GM12878 (cell line): ENCODE measurements around the gene UQCRC1. TPM values are rescaled to one million over a fixed set of nuclear protein-coding genes. Genes with fewer than 3 reads are reported as not detected.

ENCODE experiments used
- ATAC-seq: fragments of 200-7000 bp; cut with Tn5 transposase; 3 replicates; pipeline ENCODE4 v1.9.1; 2020; ENCODE audit warnings: mild to moderate bottlenecking, moderate library complexity
- BruUV-seq: library from RNA; stranded (reverse); fragments of 400-500 nt; replicated peaks from 2 replicates; lab custom pipeline; 2021; lab: Mats Ljungman, UMichigan
- CTCF ChIA-PET: fragments of 300-600 bp; sonication (Branson Sonifier 250); formaldehyde crosslinking; extraction: SDS; loops from one replicate; lab custom pipeline; 2021; ENCODE audit warnings: inconsistent platforms; lab: Yijun Ruan, JAX
- POLR2A ChIA-PET: fragments of 350-600 bp; formaldehyde crosslinking; extraction: SDS; loops from one replicate; lab custom pipeline; 2021; ENCODE audit warnings: inconsistent platforms; lab: Charles Lee
- RAD21 ChIA-PET: fragments of 300-600 bp; sonication (Branson Sonifier 250); formaldehyde crosslinking; loops from one replicate; lab custom pipeline; 2023; ENCODE audit warnings: antibody characterized with exemption; ENCODE audit not compliant: unreplicated experiment; lab: Charles Lee
- SMC1A ChIA-PET: fragments of 300-600 bp; sonication (Branson Sonifier 250); formaldehyde crosslinking; loops from one replicate; lab custom pipeline; 2023; ENCODE audit not compliant: unreplicated experiment, uncharacterized antibody; lab: Charles Lee
- DNase-seq: peaks from one replicate; pipeline ENCODE4 v3.0.0-alpha.2; 2011; ENCODE audit warnings: low read depth, low spot score
- FAIRE-seq: peaks from 3 replicates; lab custom pipeline; 2011; peaks lifted over from hg19 to GRCh38; lab: Jason Lieb, UNC
- H2AFZ ChIP-seq: 2 replicates; pipeline ENCODE4 v1.6.0; 2011; ENCODE audit warnings: low read depth, low read length, control low read depth; ENCODE audit not compliant: control insufficient read depth
- H3K27ac ChIP-seq: 2 replicates; pipeline ENCODE4 v1.5.1; 2011; ENCODE audit warnings: control low read depth; ENCODE audit not compliant: control insufficient read depth, insufficient read depth
- H3K27me3 ChIP-seq, 2 experiments: replicated peaks in 1 of 2; 2 replicates each; pipeline versions ENCODE4 v1.6.0 to v1.6.1; 2011; ENCODE audit warnings: low read length in 1 of 2; ENCODE audit not compliant: control insufficient read depth in 2 of 2, insufficient read depth in 2 of 2
- H3K36me3 ChIP-seq, 2 experiments: 2 replicates each; pipeline ENCODE4 v1.5.1; 2011; ENCODE audit warnings: low read length in 1 of 2; ENCODE audit not compliant: control insufficient read depth in 2 of 2, insufficient read depth in 2 of 2
- H3K4me1 ChIP-seq: 2 replicates; pipeline ENCODE4 v1.6.1; 2011; ENCODE audit warnings: mild to moderate bottlenecking, low read length, moderate library complexity, mixed read lengths; ENCODE audit not compliant: control insufficient read depth, insufficient read depth
- H3K4me2 ChIP-seq: 2 replicates; pipeline ENCODE4 v1.6.0; 2011; ENCODE audit warnings: control low read depth; ENCODE audit not compliant: control insufficient read depth, insufficient read depth
- H3K4me3 ChIP-seq: fragments of 200-600 bp; sonication (generic); 2 replicates; pipeline ENCODE4 v1.5.1; 2016
- H3K79me2 ChIP-seq: 2 replicates; pipeline ENCODE4 v1.6.0; 2011; ENCODE audit warnings: low read length; ENCODE audit not compliant: control insufficient read depth, insufficient read depth
- H3K9ac ChIP-seq: 2 replicates; pipeline ENCODE4 v1.8.0; 2011; ENCODE audit warnings: low read length, control low read depth, mixed read lengths; ENCODE audit not compliant: control insufficient read depth, insufficient read depth
- H3K9me3 ChIP-seq: replicated peaks from 3 replicates; pipeline ENCODE4 v1.5.1; 2011; ENCODE audit warnings: mild to moderate bottlenecking, low read length; ENCODE audit not compliant: control insufficient read depth, insufficient read depth
- H4K20me1 ChIP-seq: 2 replicates; pipeline ENCODE4 v1.6.0; 2011; ENCODE audit not compliant: control insufficient read depth, insufficient read depth
- ASH2L ChIP-seq: fragments of 300-600, 200-600 bp; sonication (generic); IDR thresholded peaks from 2 replicates; pipeline ENCODE4 v1.6.1; 2017; ENCODE audit warnings: low read depth, mild to moderate bottlenecking, borderline replicate concordance
- ATF7 ChIP-seq: fragments of 450-650 bp; IDR thresholded peaks from 2 replicates; pipeline ENCODE4 v1.6.1; 2016; ENCODE audit warnings: low read depth, mild to moderate bottlenecking
- BHLHE40 ChIP-seq, 2 experiments: fragments of 450-650 bp in 1 of 2; IDR thresholded peaks; 2 replicates each; pipeline ENCODE4 v1.6.1; 2011 to 2017; ENCODE audit warnings: low read depth in 2 of 2, borderline replicate concordance in 1 of 2, improper control_type of control experiment in 1 of 2, low read length in 1 of 2, mild to moderate bottlenecking in 1 of 2
- CHD1 ChIP-seq: IDR thresholded peaks from 2 replicates; pipeline ENCODE4 v1.6.1; 2012; ENCODE audit warnings: low read depth, low read length, improper control_type of control experiment
- EED ChIP-seq: sonication (generic); IDR thresholded peaks from 2 replicates; pipeline ENCODE4 v1.6.1; 2016; ENCODE audit warnings: antibody characterized with exemption, low read depth
- GATAD2B ChIP-seq: fragments of 450-650 bp; conservative IDR thresholded peaks from 2 replicates; pipeline ENCODE4 v1.6.1; 2017; ENCODE audit warnings: low read depth, mild to moderate bottlenecking, moderate library complexity
- HDAC2 ChIP-seq: fragments of 200-600 bp; sonication (generic); IDR thresholded peaks from 2 replicates; pipeline ENCODE4 v1.6.1; 2017
- HDGF ChIP-seq: fragments of 450-650 bp; IDR thresholded peaks from 2 replicates; pipeline ENCODE4 v1.6.1; 2016; ENCODE audit warnings: antibody characterized with exemption
- IKZF1 ChIP-seq: fragments of 450-650 bp; conservative IDR thresholded peaks from 2 replicates; pipeline ENCODE4 v1.6.1; 2017; ENCODE audit warnings: antibody characterized with exemption, mild to moderate bottlenecking
- IKZF2 ChIP-seq, 2 experiments: fragments of 450-650 bp; IDR thresholded peaks; 2 replicates each; pipeline ENCODE4 v1.6.1; 2017; ENCODE audit warnings: mild to moderate bottlenecking in 2 of 2, moderate library complexity in 2 of 2
- JUND ChIP-seq: IDR thresholded peaks from 2 replicates; pipeline ENCODE4 v1.6.1; 2012; ENCODE audit warnings: low read depth, mild to moderate bottlenecking, low read length, improper control_type of control experiment, moderate library complexity
- MTA2 ChIP-seq: fragments of 450-650 bp; IDR thresholded peaks from 2 replicates; pipeline ENCODE4 v1.6.1; 2016; ENCODE audit warnings: low read depth, mild to moderate bottlenecking, moderate library complexity
- MXI1 ChIP-seq: fragments of 150-350 bp; IDR thresholded peaks from 2 replicates; pipeline ENCODE4 v1.6.1; 2011; ENCODE audit warnings: low read depth, mild to moderate bottlenecking, inconsistent platforms, low read length, improper control_type of control experiment
- NFYA ChIP-seq: IDR thresholded peaks from 2 replicates; pipeline ENCODE4 v1.6.1; 2011; ENCODE audit warnings: low read depth, mild to moderate bottlenecking, low read length, improper control_type of control experiment, borderline replicate concordance
- NR2C1 ChIP-seq: fragments of 450-650 bp; IDR thresholded peaks from 2 replicates; pipeline ENCODE4 v1.6.1; 2017; ENCODE audit warnings: antibody characterized with exemption, mild to moderate bottlenecking, moderate library complexity
- PAX5 ChIP-seq: IDR thresholded peaks from 2 replicates; pipeline ENCODE4 v1.6.1; 2011; ENCODE audit warnings: low read depth, low read length, borderline replicate concordance
- PAX8 ChIP-seq: fragments of 450-650 bp; IDR thresholded peaks from 2 replicates; pipeline ENCODE4 v1.6.1; 2017; ENCODE audit warnings: mild to moderate bottlenecking, moderate library complexity
- SIX5 ChIP-seq: IDR thresholded peaks from 2 replicates; pipeline ENCODE4 v1.6.1; 2011; ENCODE audit warnings: mild to moderate bottlenecking, low read depth, low read length, moderate library complexity; ENCODE audit not compliant: severe bottlenecking
- SREBF2 ChIP-seq: IDR thresholded peaks from 2 replicates; pipeline ENCODE4 v1.6.1; 2012; ENCODE audit warnings: mild to moderate bottlenecking, low read length
- ZNF207 ChIP-seq: fragments of 450-650 bp; IDR thresholded peaks from 2 replicates; pipeline ENCODE4 v1.6.1; 2014; ENCODE audit warnings: antibody characterized with exemption, mild to moderate bottlenecking, borderline replicate concordance
- ZSCAN29 ChIP-seq: fragments of 450-650 bp; IDR thresholded peaks from 2 replicates; pipeline ENCODE4 v1.6.1; 2017; ENCODE audit warnings: mild to moderate bottlenecking, moderate library complexity
- WGBS: methylation state at CpG from one replicate; pipeline ENCODE4 v1.1.6; 2016; ENCODE audit warnings: low lambda C conversion rate; ENCODE audit not compliant: insufficient replicate concordance, insufficient coverage; ENCODE audit errors: missing lambda C conversion rate; 5-methylcytosine and 5-hydroxymethylcytosine counted together
- in situ Hi-C: fragments of 300-500 bp; cut with MboI; formaldehyde crosslinking; loops from 9 replicates; pipeline ENCODE4 v1.14.3; 2018; ENCODE audit warnings: mixed read lengths
- intact Hi-C: fragments of 100-400 bp; cut with micrococcal nuclease; formaldehyde crosslinking; loops from one replicate; pipeline ENCODE4 v1.14.2; 2022; ENCODE audit not compliant: unreplicated experiment
- polyA plus RNA-seq, 11 experiments: library from polyadenylated mRNA; depleted of rRNA in 4 of 11; unstranded in 6 of 11; stranded (reverse) in 5 of 11; fragments of >200 nt; fragmentation: Nextera tagmentation in 4 of 11; fragmentation: Illumina TruSeq in 1 of 11; extraction: Ambion mirVana in 4 of 11; extraction: Trizol in 1 of 11; gene quantifications; 1 replicate in 1 of 11; 2 replicates in 10 of 11; pipeline versions ENCODE4 v1.2.1 to v1.2.3, GENCODE V29; 2011 to 2016; ENCODE audit warnings: inconsistent platforms in 2 of 11, missing spikeins in 2 of 11, low read depth in 1 of 11
- total RNA-seq, 4 experiments: library from RNA; depleted of rRNA in 3 of 4; stranded (reverse); fragments of >200 nt in 3 of 4; fragmentation: Illumina TruSeq in 1 of 4; extraction: Trizol in 1 of 4; gene quantifications; 2 replicates each; pipeline versions ENCODE4 v1.2.1 to v1.2.3, GENCODE V29; 2013 to 2021
- TF ChIP-seq, protein P1 (sequence below): fragments of 450-650 bp; IDR thresholded peaks from 2 replicates; pipeline ENCODE4 v1.6.1; 2016; ENCODE audit warnings: mild to moderate bottlenecking

The UQCRC1 gene
- total and polyA plus RNA-seq, 10 of the 15 experiments (the other 5 are each of a cell fraction or from before 2014, with no cell fraction given) = 116 to 426 (median 228) TPM

DNA sequence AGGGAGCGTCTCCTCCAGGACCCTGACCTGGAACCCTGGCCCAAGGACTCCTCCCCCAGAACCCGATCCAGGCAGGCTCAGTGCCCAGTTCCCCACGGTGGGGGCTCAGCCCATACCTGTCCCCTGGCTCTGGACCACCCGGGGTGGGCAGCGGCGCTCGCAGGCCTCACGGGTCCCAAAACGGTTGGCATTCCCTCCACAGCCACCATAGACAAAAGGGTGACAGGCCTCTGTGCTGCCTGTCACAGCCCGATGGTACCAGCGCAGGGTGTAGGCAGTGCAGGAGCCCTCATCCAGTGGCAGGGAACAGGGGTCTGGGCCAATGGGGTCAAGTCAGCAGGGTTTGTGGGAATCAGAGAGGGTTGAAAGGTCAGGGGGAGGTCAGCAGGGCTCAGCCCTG lies 44.8 kb downstream of the UQCRC1 start (continued):
- TF ChIP-seq SIX5 = no peak
- TF ChIP-seq ZNF207 = no peak
- TF ChIP-seq ASH2L = no peak
- TF ChIP-seq ATF7 = no peak
- TF ChIP-seq MXI1 = no peak
- no peak for TF ChIP-seq SREBF2

DNA sequence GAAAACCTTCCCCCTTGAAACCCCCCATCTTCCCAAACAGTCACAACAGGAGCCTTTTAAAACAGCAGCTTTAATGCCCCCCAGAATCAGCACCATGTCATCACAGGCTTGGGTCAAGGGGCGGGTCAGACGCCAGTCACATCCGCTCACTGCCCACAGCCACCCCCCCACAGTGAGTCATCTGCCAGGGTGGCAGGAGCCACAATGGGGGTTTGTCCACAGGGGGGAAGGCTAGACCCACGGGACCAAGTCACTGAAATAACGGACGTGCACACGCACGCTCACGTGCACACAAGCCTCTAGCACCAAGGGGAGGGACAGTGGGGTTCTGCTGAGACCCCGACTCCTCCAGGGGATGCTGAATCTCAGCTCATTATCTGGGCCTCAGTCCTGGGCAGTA lies 45.4 kb downstream of the UQCRC1 start:
- Histone ChIP-seq H3K36me3 (no peaks in the 10 kb centered on the region), H3K9ac (no peak overlapping the region), H3K27me3 (no peaks in the 10 kb centered on the region), H3K27ac (no peak overlapping the region), H3K4me3 (no peak overlapping the region), H3K4me1 (peaks cover 24% of the 10 kb centered on the region), H3K79me2 (no peaks in the 10 kb centered on the region), H2AFZ (no peak overlapping the region), H4K20me1 (no peaks in the 10 kb centered on the region), H3K4me2 (no peak overlapping the region), H3K9me3 (no peaks in the 10 kb centered on the region)
- no peak for FAIRE-seq
- SMC1A ChIA-PET = interaction anchor here (1.1 kb wide), 1 partner anchor 10 kb away, joined by 3 read pairs; no protein-coding TSS in a partner anchor
- peak; percentile 77 for ATAC-seq
- in situ Hi-C loops (no loop called here), intact Hi-C loops (no loop called here)
- no TSS peak for BruUV-seq
- 28% methylated on average over 10 of the region's 10 CpGs for WGBS
- DNase-seq = no peak
- RAD21 ChIA-PET = no interaction called here
- CTCF ChIA-PET = interaction anchor here (1.5 kb wide), 1 partner anchor 71 kb away, joined by 6 read pairs; the partner anchor contains the start of gene SLC26A6
- POLR2A ChIA-PET = interaction anchor here (1.0 to 1.3 kb wide), 2 partner anchors 111 to 151 kb away, joined by 3 to 4 read pairs; no protein-coding TSS in a partner anchor
- TF ChIP-seq ZSCAN29 (no peak), HDGF (no peak), MTA2 (peak; percentile 32; the same call in 1 of the 2 replicates), JUND (0 out of 2 replicates have a peak, but pooled peaks have one; percentile 30), ATF7 (peak; percentile 62; the same call in 1 of the 2 replicates), HDAC2 (no peak), CHD1 (no peak), GATAD2B (0 out of 2 replicates have a peak, but pooled peaks have one; percentile 36), EED (no peak), NFYA (no peak), IKZF1 (0 out of 2 replicates have a peak, but pooled peaks have one; percentile 14), IKZF2 (IDR thresholded peaks at IDR 0.05) (peak in 1 of 2 experiments; percentile 15; a peak in 1 of 4 replicates), PAX8 (no peak), PAX5 (no peak), BHLHE40 (IDR thresholded peaks at IDR 0.05; ENCODE audit: borderline replicate concordance in 1 of 2, low read depth in 2 of 2, low read length in 1 of 2) (peak; percentile 90 to 96), NR2C1 (0 out of 2 replicates have a peak, but pooled peaks have one; percentile 24)
- TF ChIP-seq, protein P1, sequence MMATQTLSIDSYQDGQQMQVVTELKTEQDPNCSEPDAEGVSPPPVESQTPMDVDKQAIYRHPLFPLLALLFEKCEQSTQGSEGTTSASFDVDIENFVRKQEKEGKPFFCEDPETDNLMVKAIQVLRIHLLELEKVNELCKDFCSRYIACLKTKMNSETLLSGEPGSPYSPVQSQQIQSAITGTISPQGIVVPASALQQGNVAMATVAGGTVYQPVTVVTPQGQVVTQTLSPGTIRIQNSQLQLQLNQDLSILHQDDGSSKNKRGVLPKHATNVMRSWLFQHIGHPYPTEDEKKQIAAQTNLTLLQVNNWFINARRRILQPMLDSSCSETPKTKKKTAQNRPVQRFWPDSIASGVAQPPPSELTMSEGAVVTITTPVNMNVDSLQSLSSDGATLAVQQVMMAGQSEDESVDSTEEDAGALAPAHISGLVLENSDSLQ = 0 out of 2 replicates have a peak, but pooled peaks have one; percentile 26
